Measurements from ENCODE around the gene LRRC59.

LRRC59 gene

DNA sequence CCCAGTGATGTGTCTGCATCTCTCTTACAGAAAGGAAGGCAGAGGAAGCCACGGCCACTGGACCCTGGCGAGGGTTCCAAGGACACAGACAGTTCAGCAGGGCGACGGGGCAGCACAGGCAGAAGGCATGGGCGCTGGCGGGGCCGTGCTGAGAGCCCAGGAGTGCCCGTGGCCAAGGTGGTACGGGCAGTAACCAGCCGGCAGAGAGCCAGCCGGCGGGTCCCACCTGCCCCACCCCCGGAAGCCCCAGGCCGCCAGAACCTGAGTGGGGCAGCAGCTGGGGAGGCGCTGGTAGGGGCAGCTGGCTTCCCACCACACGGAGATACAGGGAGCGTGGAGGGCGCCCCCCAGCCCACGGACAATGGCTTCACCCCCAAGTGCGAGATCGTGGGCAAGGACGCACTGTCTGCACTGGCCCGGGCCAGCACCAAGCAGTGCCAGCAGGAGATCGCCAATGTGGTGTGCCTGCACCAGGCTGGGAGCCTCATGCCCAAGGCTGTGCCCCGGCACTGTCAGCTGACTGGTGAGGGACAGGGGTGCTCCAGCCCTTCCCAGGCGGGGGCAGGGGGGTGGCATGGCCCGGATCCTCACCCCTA is 43.6 kb downstream of the LRRC59 start:
- Mint-ChIP-seq H3K36me3 (ENCODE audit: low read depth) (peaks cover 12% of the 10 kb centered on the region), H3K9me3 (no peaks in the 10 kb centered on the region), H3K4me1 (ENCODE audit: low read depth) (peaks cover 5% of the 10 kb centered on the region), H3K27ac (no peak overlapping the region), H3K27me3 (no peaks in the 10 kb centered on the region), H3K4me3 (no peak overlapping the region)

DNA sequence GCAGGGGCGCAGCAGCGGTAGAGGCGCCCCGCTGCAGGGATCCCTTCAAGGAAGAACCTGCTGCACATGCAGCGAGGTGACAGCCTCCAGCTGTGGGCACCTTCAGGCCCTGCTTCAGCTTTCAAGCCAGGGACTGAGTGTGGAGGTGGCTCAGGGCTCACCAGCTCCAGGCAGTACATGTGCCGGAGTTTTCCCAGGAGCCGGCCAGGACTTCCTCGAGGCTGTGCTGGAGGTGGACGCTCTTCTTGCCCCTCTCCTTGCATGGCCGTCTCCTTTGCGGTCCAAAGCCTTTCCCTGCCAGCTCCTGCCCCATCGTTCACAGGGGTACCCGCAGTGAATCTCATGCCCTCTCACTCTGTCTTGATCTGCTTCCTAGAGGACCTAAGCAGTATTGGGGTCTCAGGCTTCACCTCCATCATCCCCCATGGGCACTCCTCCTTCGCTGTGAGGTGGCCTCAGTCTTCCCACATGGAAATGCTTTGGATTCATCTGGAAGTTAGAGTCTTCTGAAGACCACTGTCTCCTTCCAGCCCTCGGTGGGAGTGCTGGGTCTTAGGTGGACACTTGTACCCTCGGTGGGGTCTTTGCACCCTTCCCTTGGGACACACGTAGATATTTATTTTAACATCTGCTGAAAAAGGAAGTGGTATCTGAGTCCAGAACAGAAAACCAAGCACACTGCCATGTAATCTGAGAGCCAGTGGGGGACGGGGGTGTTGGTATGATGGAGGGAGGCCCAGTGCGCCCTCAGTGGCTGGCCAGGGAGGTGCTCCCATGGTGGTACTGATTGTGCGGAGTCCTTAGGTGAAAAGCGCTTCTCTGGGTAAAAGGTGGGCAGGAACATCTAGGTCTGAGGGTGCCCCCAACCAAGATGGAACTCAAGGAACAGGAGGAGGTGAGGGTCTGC is 44.4 kb downstream of the LRRC59 start:
- no peaks in the 10 kb centered on the region for H3K9me3 Mint-ChIP-seq
- no peaks in the 10 kb centered on the region for H3K27me3 Mint-ChIP-seq
- no peak overlapping the region for H3K4me3 Mint-ChIP-seq
- H3K4me1 Mint-ChIP-seq (ENCODE audit: low read depth) = peaks cover 12% of the 10 kb centered on the region
- no peak overlapping the region for H3K27ac Mint-ChIP-seq
- H3K36me3 Mint-ChIP-seq (ENCODE audit: low read depth) = peaks cover 15% of the 10 kb centered on the region

DNA sequence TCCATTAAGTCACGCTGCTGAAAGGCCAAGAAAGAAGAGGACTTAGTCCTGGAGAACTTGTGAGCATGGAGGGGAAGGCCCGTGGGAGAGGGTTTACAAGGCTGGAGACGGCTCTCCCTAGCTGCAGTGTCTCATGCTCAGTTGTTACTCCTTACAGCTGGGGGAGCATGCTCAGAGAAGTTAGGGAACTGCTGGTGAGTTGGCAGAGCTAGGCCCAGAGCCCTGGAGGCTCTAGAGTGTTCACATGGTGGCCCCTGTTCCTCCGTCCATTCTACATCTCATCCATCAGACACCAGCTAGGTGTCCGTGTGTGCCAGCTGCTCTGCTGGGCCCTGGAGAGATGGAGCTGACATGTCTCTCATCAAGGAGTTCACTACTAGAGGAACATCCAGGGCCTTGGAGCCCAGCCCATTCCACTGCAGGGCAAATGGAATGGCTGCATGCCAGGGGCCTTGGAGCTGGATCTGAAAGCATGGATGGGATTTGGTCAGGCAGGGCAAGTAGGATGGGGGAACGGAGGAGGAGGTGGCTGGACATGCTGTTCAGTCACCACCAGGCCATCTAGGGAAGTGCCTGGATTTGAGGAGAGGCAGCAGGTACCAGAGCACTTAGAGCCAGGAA is 45.1 kb downstream of the LRRC59 start:
- no peaks in the 10 kb centered on the region for H3K9me3 Mint-ChIP-seq
- H3K4me3 Mint-ChIP-seq = no peak overlapping the region
- H3K27me3 Mint-ChIP-seq = no peaks in the 10 kb centered on the region
- peaks cover 18% of the 10 kb centered on the region for H3K36me3 Mint-ChIP-seq (ENCODE audit: low read depth)
- peaks cover 20% of the 10 kb centered on the region for H3K4me1 Mint-ChIP-seq (ENCODE audit: low read depth)
- H3K27ac Mint-ChIP-seq = no peak overlapping the region

DNA sequence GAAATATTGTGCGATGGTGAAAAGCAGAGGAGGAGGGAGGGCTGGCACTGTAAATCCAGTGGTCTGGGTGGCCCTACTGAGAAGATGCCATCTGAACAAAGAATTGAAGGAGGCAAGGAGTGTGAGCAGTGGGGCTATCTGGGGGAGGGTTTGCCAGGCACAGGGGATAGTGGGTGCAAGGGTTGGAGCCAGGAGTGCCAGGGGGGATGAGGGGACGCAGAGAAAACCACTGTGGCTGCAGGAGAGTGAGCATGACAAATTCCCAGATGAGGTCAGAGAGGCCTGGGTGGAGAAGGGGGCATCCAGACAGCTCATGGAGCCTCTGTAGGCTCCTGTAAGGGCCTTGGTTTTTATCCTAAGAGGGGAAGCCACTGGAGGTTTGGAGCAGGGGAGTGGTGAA is 46.6 kb downstream of the LRRC59 start:
- peaks cover 14% of the 10 kb centered on the region for H3K36me3 Mint-ChIP-seq (ENCODE audit: low read depth)
- no peaks in the 10 kb centered on the region for H3K9me3 Mint-ChIP-seq
- H3K27ac Mint-ChIP-seq = no peak overlapping the region
- H3K4me1 Mint-ChIP-seq (ENCODE audit: low read depth) = peaks cover 26% of the 10 kb centered on the region
- H3K4me3 Mint-ChIP-seq = no peak overlapping the region
- H3K27me3 Mint-ChIP-seq = no peaks in the 10 kb centered on the region

- H3K4me1 Mint-ChIP-seq (ENCODE audit: low read depth) = peaks cover 38% of the 10 kb centered on the region
- H3K27me3 Mint-ChIP-seq = no peaks in the 10 kb centered on the region
- peaks cover 12% of the 10 kb centered on the region for H3K36me3 Mint-ChIP-seq (ENCODE audit: low read depth)
- H3K9me3 Mint-ChIP-seq = no peaks in the 10 kb centered on the region
- H3K4me3 Mint-ChIP-seq = no peak overlapping the region
- no peak overlapping the region for H3K27ac Mint-ChIP-seq
These were observed 48.1 kb downstream of the LRRC59 start for GRCh38 chr17:50349243-50349600.

DNA sequence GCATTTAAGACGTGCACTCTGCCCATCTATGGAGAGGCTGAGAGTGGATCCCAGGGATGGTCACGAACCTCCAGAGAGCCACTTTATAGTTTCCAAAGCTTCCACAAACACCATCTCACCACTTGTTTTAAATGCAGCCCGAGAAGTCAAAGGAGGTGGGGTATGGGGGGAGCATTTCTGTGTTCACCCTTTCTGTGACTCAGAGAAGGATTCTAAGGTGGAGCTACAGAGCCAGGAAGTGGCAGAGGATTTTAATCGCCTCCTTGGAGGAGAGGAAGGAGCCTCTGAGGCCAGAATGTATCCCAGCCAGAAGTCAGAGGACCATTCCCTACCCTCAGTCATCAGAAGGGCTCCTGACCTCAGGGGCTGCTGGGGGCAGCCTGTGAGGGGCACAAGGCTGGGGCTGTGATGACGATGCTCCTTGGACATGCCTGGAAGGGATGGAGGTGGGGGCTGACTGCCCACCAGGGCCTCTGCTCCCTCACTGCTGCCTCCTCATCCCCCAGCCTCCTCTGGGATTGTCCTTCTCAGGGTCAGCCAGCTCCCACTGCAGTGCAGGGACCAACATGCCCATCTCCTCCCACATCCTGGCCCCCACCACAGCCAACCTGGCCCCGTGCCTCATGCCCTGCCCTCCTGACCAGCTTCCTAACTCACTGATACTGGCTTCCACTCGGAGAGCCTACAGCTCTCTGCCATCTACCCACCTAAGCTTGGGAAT is 48.6 kb downstream of the LRRC59 start:
- Mint-ChIP-seq H3K27me3 (no peaks in the 10 kb centered on the region), H3K4me3 (no peak overlapping the region), H3K4me1 (ENCODE audit: low read depth) (peaks cover 38% of the 10 kb centered on the region), H3K9me3 (no peaks in the 10 kb centered on the region), H3K36me3 (ENCODE audit: low read depth) (peaks cover 11% of the 10 kb centered on the region), H3K27ac (peak overlapping the region; percentile 34)

DNA sequence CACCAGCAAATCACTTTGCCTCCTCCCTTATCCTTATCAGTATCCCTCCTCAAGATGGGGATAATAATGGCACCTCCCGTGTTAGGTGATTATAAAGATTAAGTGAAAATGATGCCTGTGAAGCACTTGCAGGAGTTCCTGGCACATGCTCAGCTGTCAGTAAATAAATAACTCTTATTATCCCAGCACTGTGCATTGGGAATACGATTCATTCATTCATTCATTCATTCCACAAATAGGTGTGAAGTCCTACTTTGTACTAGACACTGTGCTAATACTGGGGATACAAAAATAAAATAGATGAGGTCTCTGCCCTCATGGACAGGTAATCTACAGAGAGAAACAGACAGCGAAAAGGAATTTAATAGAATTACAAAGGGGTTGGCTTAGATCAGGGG is 49.4 kb downstream of the LRRC59 start:
- Mint-ChIP-seq H3K36me3 (ENCODE audit: low read depth) (peaks cover 7% of the 10 kb centered on the region), H3K4me3 (peak overlapping the region; percentile 92), H3K4me1 (ENCODE audit: low read depth) (peaks cover 38% of the 10 kb centered on the region), H3K9me3 (no peaks in the 10 kb centered on the region), H3K27ac (peak overlapping the region; percentile 34), H3K27me3 (no peaks in the 10 kb centered on the region)

- H3K9me3 Mint-ChIP-seq = no peaks in the 10 kb centered on the region
- H3K4me1 Mint-ChIP-seq (ENCODE audit: low read depth) = peaks cover 38% of the 10 kb centered on the region
- peaks cover 7% of the 10 kb centered on the region for H3K36me3 Mint-ChIP-seq (ENCODE audit: low read depth)
- H3K27ac Mint-ChIP-seq = peak overlapping the region; percentile 79
- H3K4me3 Mint-ChIP-seq = peak overlapping the region; percentile 92
- no peaks in the 10 kb centered on the region for H3K27me3 Mint-ChIP-seq
These were observed 50.0 kb downstream of the LRRC59 start for GRCh38 chr17:50347117-50347893.

DNA sequence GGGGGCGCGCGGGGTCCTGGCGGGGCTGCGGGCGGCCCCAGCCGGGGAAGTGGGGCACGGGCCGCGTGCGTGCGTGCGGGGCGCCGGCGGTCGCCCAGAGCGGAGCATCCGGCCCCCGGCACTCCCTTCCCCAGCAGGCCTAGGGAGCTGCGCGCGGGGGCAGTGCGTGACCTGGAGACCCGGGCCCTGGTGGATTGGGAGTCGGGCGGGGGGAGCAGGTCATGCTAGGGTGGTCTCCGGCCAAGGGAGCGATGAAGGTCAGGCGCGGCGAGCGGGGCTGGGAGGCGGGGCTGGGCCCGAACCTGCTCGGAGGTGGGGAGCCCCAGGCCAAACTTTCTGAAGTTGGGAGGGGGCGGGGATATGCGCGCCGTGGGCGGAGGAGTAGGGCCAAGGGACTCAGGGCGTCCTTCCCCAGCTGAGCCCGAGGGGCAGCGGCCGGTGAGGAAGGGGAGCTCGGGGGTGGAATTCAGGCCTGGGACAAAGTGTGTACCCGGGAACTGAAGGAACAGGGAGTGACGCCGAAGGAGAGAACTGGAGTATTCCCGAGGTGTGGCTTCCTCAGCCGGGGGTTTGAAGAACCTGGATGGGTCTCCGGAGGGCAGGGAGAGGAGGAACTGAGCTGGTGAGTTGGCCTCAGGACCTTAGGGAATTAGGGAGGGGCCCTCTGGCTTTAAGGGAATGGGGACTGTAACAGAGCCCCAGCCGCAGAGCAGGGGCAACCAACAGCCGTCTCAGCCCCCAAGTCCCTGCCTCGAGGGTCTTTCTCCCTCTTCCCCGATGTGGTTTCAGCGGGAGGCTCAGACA is 50.8 kb downstream of the LRRC59 start:
- Mint-ChIP-seq H3K27ac (peak overlapping the region; percentile 79), H3K4me1 (ENCODE audit: low read depth) (peaks cover 38% of the 10 kb centered on the region), H3K27me3 (no peaks in the 10 kb centered on the region), H3K9me3 (no peaks in the 10 kb centered on the region), H3K4me3 (peak overlapping the region; percentile 92), H3K36me3 (ENCODE audit: low read depth) (peaks cover 7% of the 10 kb centered on the region)

- Mint-ChIP-seq H3K4me1 (ENCODE audit: low read depth) (peaks cover 38% of the 10 kb centered on the region), H3K36me3 (ENCODE audit: low read depth) (peaks cover 7% of the 10 kb centered on the region), H3K27ac (peak within 1 kb of the TSS; percentile 89), H3K4me3 (peak within 1 kb of the TSS; percentile 92), H3K27me3 (peaks cover 5% of the 10 kb centered on the region), H3K9me3 (no peaks in the 10 kb centered on the region)
These were observed 51.7 kb downstream of the LRRC59 start, which contains the start of gene XYLT2 for GRCh38 chr17:50345432-50346312. Gene XYLT2, plus strand, starts transcription at chr17:50346126. Its CDS starts 15 bp downstream, at chr17:50346141.

GRCh38 chr17:50344731-50345365 is 52.5 kb downstream of the LRRC59 start:
- H3K27ac Mint-ChIP-seq = peak overlapping the region; percentile 50
- no peaks in the 10 kb centered on the region for H3K9me3 Mint-ChIP-seq
- H3K27me3 Mint-ChIP-seq = peaks cover 6% of the 10 kb centered on the region
- peaks cover 38% of the 10 kb centered on the region for H3K4me1 Mint-ChIP-seq (ENCODE audit: low read depth)
- peaks cover 7% of the 10 kb centered on the region for H3K36me3 Mint-ChIP-seq (ENCODE audit: low read depth)
- peak overlapping the region; percentile 81 for H3K4me3 Mint-ChIP-seq

GRCh38 chr17:50339381-50339780 is 57.9 kb downstream of the LRRC59 start:
- Mint-ChIP-seq H3K36me3 (ENCODE audit: low read depth) (peaks cover 5% of the 10 kb centered on the region), H3K4me3 (no peak overlapping the region), H3K27ac (no peak overlapping the region), H3K9me3 (peaks cover 14% of the 10 kb centered on the region), H3K4me1 (ENCODE audit: low read depth) (peaks cover 1% of the 10 kb centered on the region), H3K27me3 (peaks cover 6% of the 10 kb centered on the region)

Measured in stimulated activated naive CD8-positive, alpha-beta T cell treated with anti-CD3 and anti-CD28 coated beads, Interleukin-15, Interleukin-2, amounts not matched to agents 100 ng/mL and 50 ng/mL, for 24 hours (primary cell).